GM21447 (cell line): ENCODE data around the gene FGD1.
"Not testable (repeated sequence)": the region's sequence is repeated elsewhere in the genome, so short reads cannot be mapped to it uniquely, and the experiment has no call there.

ENCODE experiments used
- ATAC-seq: cut with Tn5 transposase; IDR thresholded peaks from one replicate; pipeline ENCODE4 v1.9.1; 2021; ENCODE audit not compliant: unreplicated experiment

Gene FGD1

GRCh38 chrX:54495814-54496516 lies at the start of gene FGD1:
Gene FGD1, minus strand, starts transcription at chrX:54496234. Its CDS starts 802 bp downstream, at chrX:54495432.
- no peak for ATAC-seq

GRCh38 chrX:54542239-54542638 lies 46.2 kb upstream of the FGD1 start:
- not testable (repeated sequence) for ATAC-seq

GRCh38 chrX:54540289-54540688 lies 44.3 kb upstream of the FGD1 start:
- ATAC-seq: no peak

- ATAC-seq: no peak
Observed at GRCh38 chrX:54534271-54534670, 38.2 kb upstream of the FGD1 start.

GRCh38 chrX:54530357-54530900 lies 34.4 kb upstream of the FGD1 start:
- peak; percentile 7 for ATAC-seq

GRCh38 chrX:54529552-54530356 lies 33.7 kb upstream of the FGD1 start, which contains the start of gene GNL3L:
Gene GNL3L, plus strand, starts transcription at chrX:54530219. Its CDS starts 2,348 bp downstream, at chrX:54532567.
- peak; percentile 83 for ATAC-seq

DNA sequence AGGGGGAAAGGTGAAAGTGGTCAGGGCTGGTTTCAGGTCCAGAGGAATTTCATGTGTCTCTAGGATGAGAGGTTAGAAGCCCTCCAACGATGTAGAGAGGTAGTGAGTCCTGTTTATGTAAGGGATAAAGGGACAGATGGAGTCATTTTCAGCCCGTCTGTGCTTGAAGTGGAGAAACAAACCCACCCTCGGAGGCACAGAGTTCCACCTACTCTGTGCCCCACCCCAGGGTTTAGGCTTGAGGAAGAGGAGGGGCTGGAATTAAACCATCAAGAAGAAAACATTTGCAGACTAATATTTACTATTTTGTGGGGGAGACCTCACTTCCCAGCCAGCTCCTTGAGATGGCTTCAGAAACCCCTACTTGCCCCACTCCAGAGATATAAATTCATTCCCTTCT lies 33.1 kb upstream of the FGD1 start:
- no peak for ATAC-seq

DNA sequence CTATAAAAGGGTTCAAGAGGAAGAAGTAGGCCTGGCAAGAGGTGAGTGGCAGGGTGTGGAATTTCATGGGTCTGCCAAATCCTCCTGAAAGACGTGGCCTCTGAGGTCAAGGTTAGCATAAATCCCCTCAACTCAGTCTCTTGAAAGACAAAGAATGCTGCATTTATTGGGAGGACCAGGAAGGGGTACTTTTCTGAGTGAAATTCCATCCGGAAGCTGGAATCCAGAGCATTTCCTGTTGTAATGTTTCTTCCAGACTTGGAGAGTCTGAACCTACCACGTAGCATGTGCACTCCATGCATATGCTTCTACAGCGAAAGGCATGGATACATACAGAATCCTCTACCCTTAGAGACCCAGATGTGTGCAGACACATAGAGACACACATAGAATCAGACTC lies 13.4 kb upstream of the FGD1 start:
- ATAC-seq: no peak

- no peak for ATAC-seq
Observed at GRCh38 chrX:54496936-54497335, 902 bp upstream of the FGD1 start.

DNA sequence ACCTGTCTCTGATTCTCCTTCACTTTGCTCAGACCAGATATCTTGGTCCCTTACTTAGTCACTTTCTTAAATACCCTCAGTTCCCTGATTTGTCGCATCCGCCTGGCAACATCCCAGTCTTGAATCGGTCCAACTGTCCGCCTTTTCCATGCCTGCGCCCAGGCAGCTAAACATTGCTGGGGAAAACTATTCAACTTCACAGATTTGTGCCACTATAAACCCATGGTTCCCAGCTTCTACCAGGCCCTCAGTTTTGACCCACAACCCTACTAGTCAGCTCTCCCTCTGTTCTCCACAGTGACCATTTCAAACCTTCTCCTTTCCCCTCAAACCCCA lies 451 bp upstream of the FGD1 start:
- ATAC-seq: no peak

DNA sequence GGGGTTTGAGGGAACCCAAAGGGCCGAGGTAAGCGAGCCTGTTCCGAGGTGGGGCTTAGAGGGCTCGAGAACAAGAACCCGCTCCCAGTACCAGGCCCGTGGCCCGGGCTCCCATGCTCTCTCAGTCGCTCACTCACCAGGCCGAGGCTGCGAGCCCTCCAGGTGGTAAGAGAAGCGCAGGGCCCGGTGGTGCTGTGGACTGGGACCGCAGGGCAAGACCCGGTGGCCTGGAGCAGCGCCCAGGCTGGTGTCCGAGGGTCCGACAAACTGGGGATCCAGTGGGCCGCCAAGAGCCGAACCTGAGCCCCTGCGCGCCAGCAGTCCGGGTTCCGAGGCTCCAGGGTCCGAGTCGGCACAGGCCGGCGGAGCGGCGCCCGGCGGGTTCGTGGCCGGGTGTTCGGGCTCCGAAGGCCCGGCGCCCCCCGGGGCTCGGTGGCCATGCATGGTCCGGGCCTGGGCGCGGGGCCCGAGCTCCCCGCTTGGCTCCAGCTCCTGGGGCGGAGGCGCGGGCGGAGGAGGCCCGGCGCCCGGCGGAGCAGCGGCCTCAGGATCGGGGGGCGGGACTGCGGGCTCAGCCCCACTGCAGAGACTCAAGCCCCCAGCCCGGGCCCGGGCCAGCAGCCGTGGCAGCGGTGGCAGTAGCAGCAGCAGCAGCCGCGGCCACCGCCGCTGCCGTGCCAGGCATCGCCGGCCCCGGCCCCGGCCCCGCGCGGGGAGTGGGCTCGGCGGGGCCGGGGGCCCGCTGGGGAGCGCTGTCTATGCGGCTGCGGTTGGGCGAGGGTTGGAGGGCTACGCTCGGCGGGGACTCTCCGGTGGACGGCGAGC lies 833 bp downstream of the FGD1 start:
- no peak for ATAC-seq

DNA sequence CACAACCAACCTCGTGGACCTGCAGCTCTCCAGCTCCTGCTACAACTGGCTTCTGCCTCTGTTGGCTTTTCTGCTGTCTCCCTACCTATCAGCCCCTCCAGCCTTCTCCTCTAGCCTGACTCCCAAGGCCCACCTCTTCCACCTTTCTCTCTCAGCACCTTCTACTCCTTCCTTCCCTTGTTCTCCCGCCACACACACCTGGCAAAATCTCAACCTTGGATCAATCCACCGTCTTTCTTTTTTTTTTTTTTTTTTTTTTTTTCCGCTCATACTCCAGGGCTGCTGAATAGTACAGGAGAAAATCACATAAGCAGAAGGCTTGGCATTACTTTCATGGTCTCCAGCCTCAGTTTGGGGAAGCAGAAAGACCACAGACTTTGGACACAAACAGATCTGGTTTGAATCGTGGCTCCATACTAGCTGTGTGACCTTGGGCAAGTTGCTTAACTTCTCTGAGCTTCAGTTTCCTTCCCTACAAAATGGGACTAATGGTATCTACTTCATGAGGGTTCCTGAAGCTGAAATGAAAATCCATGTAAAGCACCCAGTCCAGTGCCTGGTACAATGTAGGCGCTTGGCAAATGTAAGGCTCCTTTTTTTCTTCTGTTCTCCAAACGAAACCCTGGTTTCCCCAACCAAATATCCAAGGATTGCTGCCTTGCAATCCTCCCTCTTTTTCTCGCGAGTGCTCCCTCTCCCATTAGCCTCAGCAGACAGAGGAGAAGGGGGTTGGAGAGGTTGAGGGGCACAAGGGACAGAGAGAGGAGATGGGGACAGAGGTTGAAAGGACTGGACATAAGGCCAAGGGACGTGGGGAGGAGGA lies 1.7 kb downstream of the FGD1 start:
- ATAC-seq: no peak

- no peak for ATAC-seq
Observed at GRCh38 chrX:54492340-54492739, 3.7 kb downstream of the FGD1 start.

- not testable (repeated sequence) for ATAC-seq
Observed at GRCh38 chrX:54489819-54490218, 6.2 kb downstream of the FGD1 start.

DNA sequence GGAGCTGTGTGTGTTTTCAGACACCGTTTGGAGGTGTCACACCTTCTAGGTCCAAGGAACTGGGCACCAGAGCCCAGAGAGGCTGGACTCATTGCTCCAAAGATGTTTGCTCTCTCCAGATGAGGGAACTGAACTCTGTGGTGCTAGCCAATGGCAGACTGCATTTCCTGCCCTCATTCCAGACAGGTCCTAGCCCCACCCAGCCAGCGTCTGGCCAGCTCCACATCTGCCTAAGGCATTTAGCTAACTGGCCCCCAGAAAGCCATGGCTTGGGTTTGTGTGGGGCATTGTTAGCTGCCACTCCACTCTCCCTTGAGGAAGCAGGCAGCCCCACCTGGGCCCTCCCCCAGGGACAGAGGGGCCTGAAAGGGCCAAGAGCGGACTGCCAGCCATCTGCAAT lies 11.4 kb downstream of the FGD1 start:
- ATAC-seq: no peak

- ATAC-seq: no peak
Observed at GRCh38 chrX:54483946-54484345, 12.1 kb downstream of the FGD1 start.

- ATAC-seq: no peak
Observed at GRCh38 chrX:54482839-54483593, 13.0 kb downstream of the FGD1 start.

DNA sequence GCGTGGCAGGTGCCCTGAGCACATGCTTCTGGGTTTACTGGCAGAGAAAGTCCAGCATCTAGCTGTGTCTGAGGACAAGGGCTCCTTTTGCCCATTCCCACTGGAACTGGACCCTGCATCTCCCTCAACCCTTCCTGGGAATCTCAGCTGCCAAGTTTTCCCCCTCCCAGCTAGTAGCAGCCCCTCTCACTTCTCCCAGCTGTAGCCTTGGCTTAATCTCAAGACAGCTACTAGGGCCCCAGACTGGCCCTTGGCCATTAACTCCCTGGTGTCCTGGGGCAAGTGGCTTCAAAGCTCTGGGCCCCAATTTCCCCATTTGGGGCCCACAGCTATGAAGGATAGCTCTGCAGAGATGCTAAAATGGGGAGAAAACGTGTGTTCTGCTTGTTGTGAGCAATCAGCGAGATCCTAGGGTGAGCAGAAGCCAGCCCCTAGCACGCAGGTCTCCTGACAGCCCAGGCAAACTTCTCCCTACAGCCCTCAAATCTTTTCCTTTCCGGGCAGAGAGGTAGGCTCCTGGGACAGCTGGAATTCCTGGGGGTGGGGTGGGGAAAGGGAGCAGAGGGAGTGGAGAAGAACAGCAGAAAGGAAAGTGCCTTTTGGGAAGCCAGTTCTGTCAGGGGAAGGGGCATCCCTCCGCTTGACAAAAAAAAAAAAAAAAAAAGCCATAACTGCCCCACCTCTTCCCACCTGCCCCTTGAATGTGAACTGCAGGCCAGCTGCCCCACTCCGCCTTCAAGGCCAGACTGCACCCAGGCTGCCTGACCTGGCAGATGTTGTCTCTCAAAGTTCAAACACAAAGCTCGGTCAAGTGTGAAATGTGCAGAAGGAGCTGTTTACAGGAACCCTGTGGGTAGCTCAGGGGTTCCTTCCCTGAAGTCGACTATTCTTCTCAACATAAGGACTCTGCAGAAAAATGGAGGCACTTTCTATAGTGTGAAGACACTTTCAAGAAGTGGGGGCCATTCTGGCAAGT lies 16.6 kb downstream of the FGD1 start:
- no peak for ATAC-seq
